ENCODE data around the gene VCAM1.

Gene VCAM1

GRCh38 chr1:100724281-100724680 is 4.7 kb downstream of the VCAM1 start:
- DNase-seq (ENCODE audit: low read depth in 2 of 2) = no peak

DNA sequence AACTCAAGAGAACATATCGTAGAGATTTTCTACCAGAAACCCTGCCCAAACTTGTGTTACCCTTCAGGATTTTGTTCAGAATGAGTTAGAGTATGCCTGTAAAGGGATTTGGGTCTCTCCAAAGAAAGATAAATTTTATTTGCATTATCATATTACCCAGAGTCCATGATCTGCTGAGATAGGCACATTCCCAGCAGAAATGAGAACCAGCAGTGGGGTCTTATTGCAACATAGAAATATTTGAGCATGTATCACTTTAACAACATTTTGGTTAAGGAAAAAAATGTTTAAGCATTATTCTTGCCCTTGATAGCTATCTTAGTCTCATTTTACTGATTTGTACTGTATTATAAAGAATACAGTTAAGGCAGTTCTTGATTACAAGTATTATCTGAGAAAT is 10.6 kb downstream of the VCAM1 start:
- DNase-seq (ENCODE audit: low read depth in 2 of 2) = no peak

DNA sequence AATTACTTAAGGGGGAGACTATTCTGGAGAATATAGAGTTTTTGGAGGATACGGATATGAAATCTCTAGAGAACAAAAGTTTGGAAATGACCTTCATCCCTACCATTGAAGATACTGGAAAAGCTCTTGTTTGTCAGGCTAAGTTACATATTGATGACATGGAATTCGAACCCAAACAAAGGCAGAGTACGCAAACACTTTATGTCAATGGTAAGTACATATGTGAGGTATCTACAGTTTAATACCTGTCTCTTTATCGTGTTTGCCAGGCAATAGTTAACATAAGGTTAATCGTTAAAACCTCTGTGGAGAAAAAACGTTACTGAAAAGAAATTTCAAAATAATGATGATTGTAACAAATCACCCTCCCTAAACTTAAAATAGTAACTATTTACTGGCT is 11.8 kb downstream of the VCAM1 start:
- no peak for DNase-seq (ENCODE audit: low read depth in 2 of 2)

- no peak for DNase-seq (ENCODE audit: low read depth in 2 of 2)
Observed at GRCh38 chr1:100731758-100732157, 12.2 kb downstream of the VCAM1 start.

DNA sequence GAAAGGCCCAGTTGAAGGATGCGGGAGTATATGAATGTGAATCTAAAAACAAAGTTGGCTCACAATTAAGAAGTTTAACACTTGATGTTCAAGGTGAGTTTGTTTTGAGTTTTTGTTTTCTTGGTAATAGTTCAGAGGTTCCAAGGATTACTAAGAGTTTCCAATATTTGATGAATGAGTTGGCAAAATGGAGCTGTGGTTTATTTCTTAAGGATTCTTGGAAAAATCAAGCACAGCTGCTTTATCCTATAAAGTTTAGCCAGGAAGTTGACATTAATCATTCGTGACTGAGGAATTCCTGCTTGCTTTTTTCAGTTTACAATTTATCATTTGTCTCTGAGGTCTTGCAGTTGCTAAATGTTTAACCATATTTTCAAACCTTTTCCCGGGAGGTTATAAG is 15.1 kb downstream of the VCAM1 start:
- DNase-seq (ENCODE audit: low read depth in 2 of 2) = no peak

DNA sequence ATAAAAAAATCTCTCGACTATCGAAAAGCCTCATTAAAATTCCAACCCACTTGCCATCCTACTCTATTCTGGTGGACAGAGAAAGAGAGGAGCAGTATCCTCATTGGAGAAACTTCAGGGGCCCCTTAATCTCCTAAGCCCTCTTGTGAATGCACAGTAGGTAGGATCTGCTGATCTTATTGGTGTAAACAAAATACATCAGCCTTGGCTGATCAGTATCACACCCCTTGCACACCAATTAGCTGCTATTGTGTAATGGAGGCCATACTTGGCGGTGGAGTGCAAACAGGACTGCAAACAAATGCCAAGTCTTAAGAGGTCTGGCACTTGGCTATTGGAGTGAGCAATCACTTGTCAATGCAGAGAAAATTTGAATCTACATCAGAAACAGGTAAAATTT is 15.7 kb downstream of the VCAM1 start:
- DNase-seq (ENCODE audit: low read depth in 2 of 2) = no peak

GRCh38 chr1:100736324-100736723 is 16.8 kb downstream of the VCAM1 start:
- no peak for DNase-seq (ENCODE audit: low read depth in 2 of 2)

DNA sequence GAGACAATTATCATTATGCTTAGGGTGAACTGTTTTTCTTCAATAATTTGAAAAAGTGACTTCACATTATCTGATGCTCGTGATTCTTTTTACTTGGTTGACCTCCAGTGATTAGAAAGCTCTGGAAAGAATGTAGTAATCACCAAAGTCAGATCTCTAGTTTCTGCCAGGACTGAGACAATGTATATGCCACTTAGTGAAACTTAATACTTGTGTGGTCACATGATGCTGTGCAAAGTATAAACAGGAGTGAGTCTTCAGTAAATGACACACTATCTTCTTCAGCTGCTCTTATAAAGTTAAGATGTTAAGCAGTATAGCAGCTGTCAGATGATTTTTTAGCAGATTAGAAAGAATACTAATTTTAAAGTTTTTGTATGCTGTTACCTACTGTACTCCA is 17.2 kb downstream of the VCAM1 start:
- no peak for DNase-seq (ENCODE audit: low read depth in 2 of 2)

- no peak for DNase-seq (ENCODE audit: low read depth in 2 of 2)
Observed at GRCh38 chr1:100746542-100746932, 27.0 kb downstream of the VCAM1 start.

GRCh38 chr1:100747771-100748170 is 28.2 kb downstream of the VCAM1 start:
- DNase-seq (ENCODE audit: low read depth in 2 of 2) = no peak

- DNase-seq (ENCODE audit: low read depth in 2 of 2) = no peak
Observed at GRCh38 chr1:100750005-100750885, 30.7 kb downstream of the VCAM1 start.

GRCh38 chr1:100752791-100753190 is 33.2 kb downstream of the VCAM1 start:
- DNase-seq (ENCODE audit: low read depth in 2 of 2) = no peak

GRCh38 chr1:100757946-100758345 is 38.4 kb downstream of the VCAM1 start:
- no peak for DNase-seq (ENCODE audit: low read depth in 2 of 2)

DNA sequence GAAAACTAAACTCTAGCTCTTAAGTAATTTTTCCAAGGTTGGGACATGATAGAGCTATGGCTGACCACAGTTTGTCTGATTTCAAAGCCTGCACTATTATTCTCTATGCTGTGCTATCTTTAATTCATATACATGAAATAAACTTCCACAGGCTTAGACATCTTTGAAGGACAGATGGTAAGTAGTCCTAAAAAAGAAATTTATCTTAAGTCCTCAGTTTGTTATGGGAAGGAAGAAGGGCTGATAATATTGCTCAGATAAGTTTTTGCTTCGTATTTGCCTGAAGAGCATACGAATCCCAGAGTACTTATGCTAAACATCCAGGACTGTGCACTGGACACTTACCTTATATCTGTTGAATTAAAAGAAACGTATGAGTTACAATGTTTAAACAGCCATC is 39.6 kb downstream of the VCAM1 start:
- DNase-seq (ENCODE audit: low read depth in 2 of 2) = no peak

GRCh38 chr1:100760511-100760910 is 41.0 kb downstream of the VCAM1 start:
- DNase-seq (ENCODE audit: low read depth in 2 of 2) = no peak

- DNase-seq (ENCODE audit: low read depth in 2 of 2) = no peak
Observed at GRCh38 chr1:100762461-100762860, 42.9 kb downstream of the VCAM1 start.

- DNase-seq (ENCODE audit: low read depth in 2 of 2) = no peak
Observed at GRCh38 chr1:100767176-100767890, 47.8 kb downstream of the VCAM1 start.

DNA sequence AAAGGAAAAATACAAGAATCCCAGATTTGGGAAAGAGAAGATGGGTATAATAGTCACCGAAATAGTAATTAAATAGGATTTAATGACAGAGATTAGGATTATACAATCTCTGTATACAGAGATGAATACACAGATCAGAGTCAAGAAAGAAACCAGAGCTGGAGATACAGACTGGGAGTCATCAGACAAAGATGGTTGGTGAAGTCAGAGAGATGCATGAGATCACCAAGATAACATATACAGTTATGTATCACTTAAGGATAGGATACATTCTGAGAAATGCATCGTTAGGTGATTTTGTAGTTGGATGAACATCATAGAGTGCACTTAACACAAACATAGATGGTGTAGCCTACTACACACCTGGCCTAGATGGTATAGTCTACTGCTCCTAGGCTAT is 49.8 kb downstream of the VCAM1 start:
- no peak for DNase-seq (ENCODE audit: low read depth in 2 of 2)

DNA sequence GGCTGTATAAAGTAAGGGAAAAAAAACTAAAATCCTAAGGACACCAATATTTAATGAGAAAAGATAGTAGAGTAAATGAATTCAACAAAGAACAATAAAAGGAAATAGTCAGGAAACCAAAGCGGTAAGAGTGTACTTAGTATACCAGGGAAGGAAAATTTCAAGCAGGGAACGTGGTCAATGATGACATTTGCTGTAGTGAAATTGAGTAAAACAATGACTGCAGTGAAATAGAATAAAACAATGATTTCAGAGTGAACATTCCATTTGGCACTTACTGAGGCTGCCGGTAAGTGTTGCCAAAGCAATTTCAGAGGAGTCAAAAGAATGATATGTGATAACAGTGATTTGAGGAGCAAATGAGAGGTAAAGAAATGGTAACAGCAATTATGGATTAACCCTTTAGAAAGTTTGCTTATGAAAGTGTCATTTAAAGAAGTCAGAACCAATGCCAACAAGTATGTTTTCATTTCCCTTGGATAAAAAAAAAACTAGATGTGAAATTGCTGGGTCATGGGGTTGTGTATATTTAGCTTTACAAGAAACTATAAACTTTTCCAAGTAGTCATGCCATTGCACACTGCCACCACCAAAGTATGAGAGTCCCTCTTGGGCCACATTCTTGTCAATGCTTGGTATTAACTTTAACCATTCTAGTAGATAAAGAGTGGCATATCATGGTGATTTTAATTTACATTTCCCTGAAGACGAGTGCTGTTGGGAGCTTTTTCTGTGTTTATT is 50.5 kb downstream of the VCAM1 start:
- DNase-seq (ENCODE audit: low read depth in 2 of 2) = no peak

- DNase-seq (ENCODE audit: low read depth in 2 of 2) = no peak
Observed at GRCh38 chr1:100773444-100773843, 53.9 kb downstream of the VCAM1 start.

- DNase-seq (ENCODE audit: low read depth in 2 of 2) = no peak
Observed at GRCh38 chr1:100774370-100774769, 54.8 kb downstream of the VCAM1 start.

DNA sequence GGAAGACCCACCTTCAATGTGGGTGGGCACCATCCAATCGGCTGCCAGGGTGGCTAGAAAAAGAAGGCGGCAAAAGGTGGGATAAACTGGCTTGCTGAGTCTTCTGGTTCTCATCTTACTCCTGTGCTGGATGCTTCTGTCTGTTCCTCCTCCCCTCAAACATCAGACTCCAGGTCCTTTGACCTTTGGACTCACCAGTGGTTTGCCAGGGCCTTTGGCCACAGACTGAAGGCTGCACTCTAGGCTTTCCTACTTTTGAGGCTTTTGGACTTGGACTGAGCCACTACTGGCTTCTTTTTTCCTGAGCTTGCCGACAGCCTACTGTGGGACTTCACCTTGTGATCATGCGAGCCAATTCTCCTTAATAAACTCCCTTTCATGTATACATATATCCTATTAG is 55.9 kb downstream of the VCAM1 start:
- DNase-seq (ENCODE audit: low read depth in 2 of 2) = no peak

GRCh38 chr1:100778748-100779147 is 59.2 kb downstream of the VCAM1 start:
- DNase-seq (ENCODE audit: low read depth in 2 of 2) = no peak

Measured in stimulated activated CD8-positive, alpha-beta memory T cell treated with anti-CD3 and anti-CD28 coated beads, Interleukin-7, amount 100 ng/mL, for 1 hour (primary cell).